PC-3 (cell line): ENCODE results near the gene TSPYL4. TPM values are rescaled to one million over a fixed set of nuclear protein-coding genes. Genes with fewer than 3 reads are reported as not detected.

Source experiments
- ATAC-seq: fragments of 200-7000 bp; cut with Tn5 transposase; 2 replicates; pipeline ENCODE4 v1.9.1; 2020; ENCODE audit warnings: mild to moderate bottlenecking, moderate library complexity
- BruUV-seq: library from RNA; stranded (reverse); fragments of 400-500 nt; replicated peaks from 2 replicates; lab custom pipeline; 2021; lab: Mats Ljungman, UMichigan
- CTCF ChIA-PET: fragments of 300-600 bp; sonication (Branson Sonifier 250); formaldehyde crosslinking; loops from one replicate; lab custom pipeline; 2022; ENCODE audit warnings: antibody characterized with exemption; lab: Charles Lee
- POLR2A ChIA-PET: fragments of 300-600 bp; sonication (Branson Sonifier 250); formaldehyde crosslinking; loops from one replicate; lab custom pipeline; 2022; ENCODE audit warnings: antibody characterized with exemption; ENCODE audit not compliant: unreplicated experiment; lab: Charles Lee
- DNase-seq: peaks from one replicate; pipeline ENCODE4 v3.0.0-alpha.2; 2015
- H2AFZ ChIP-seq: fragments of 300-600 bp; sonication (generic); 2 replicates; pipeline ENCODE4 v1.6.0; 2016; ENCODE audit warnings: antibody characterized with exemption, low read length
- H3F3A ChIP-seq: fragments of 300-600 bp; sonication (generic); one replicate; pipeline ENCODE4 v1.6.0; 2017; ENCODE audit warnings: antibody characterized with exemption, low read length, control low read depth, mild to moderate bottlenecking; ENCODE audit not compliant: unreplicated experiment
- H3K27ac ChIP-seq: fragments of 300-600 bp; sonication (generic); 2 replicates; pipeline ENCODE4 v1.5.1; 2016; ENCODE audit warnings: mild to moderate bottlenecking, low read length
- H3K27me3 ChIP-seq: fragments of 300-600 bp; sonication (generic); 2 replicates; pipeline ENCODE4 v1.6.1; 2016; ENCODE audit warnings: low read length, mixed read lengths
- H3K36me3 ChIP-seq: fragments of 300-600 bp; sonication (generic); 2 replicates; pipeline ENCODE4 v1.6.1; 2016; ENCODE audit warnings: low read depth, mixed run types, low read length, mixed read lengths
- H3K4me1 ChIP-seq: fragments of 300-600 bp; sonication (generic); 2 replicates; pipeline ENCODE4 v1.5.1; 2016; ENCODE audit warnings: low read length; ENCODE audit not compliant: insufficient read depth
- H3K4me2 ChIP-seq: fragments of 300-600 bp; sonication (generic); 2 replicates; pipeline ENCODE4 v1.6.0; 2016; ENCODE audit warnings: low read length
- H3K4me3 ChIP-seq: fragments of 300-600 bp; sonication (generic); 2 replicates; pipeline ENCODE4 v1.5.1; 2016; ENCODE audit warnings: mild to moderate bottlenecking, low read length, mixed read lengths
- H3K79me2 ChIP-seq: fragments of 300-600 bp; sonication (generic); 2 replicates; pipeline ENCODE4 v1.6.1; 2017; ENCODE audit warnings: low read length, mixed read lengths
- H3K9ac ChIP-seq: fragments of 300-600 bp; sonication (generic); 2 replicates; pipeline ENCODE4 v1.6.0; 2016; ENCODE audit warnings: mild to moderate bottlenecking, low read length
- H3K9me2 ChIP-seq: fragments of 300-600 bp; sonication (generic); replicated peaks from 2 replicates; pipeline ENCODE4 v1.6.1; 2016; ENCODE audit warnings: mixed run types, low read length, mixed read lengths
- H3K9me3 ChIP-seq: fragments of 300-600 bp; sonication (generic); 2 replicates; pipeline ENCODE4 v1.6.1; 2016; ENCODE audit warnings: low read length, mixed read lengths
- H4K20me1 ChIP-seq: fragments of 300-600 bp; sonication (generic); 2 replicates; pipeline ENCODE4 v1.6.1; 2016; ENCODE audit warnings: low read length, mixed read lengths
- EZH2 ChIP-seq: fragments of 300-600 bp; sonication (generic); IDR thresholded peaks from one replicate; pipeline ENCODE4 v1.6.1; 2017; ENCODE audit warnings: antibody characterized with exemption, mild to moderate bottlenecking, low read length; ENCODE audit not compliant: unreplicated experiment
- EZH2phosphoT487 ChIP-seq: fragments of 300-600 bp; sonication (generic); IDR thresholded peaks from 2 replicates; pipeline ENCODE4 v1.6.1; 2018; ENCODE audit warnings: mild to moderate bottlenecking, antibody characterized with exemption, low read length, borderline replicate concordance
- intact Hi-C: fragments of 100-400 bp; cut with micrococcal nuclease; formaldehyde crosslinking; loops from 2 replicates; pipeline ENCODE4 v1.9.0; 2023
- total RNA-seq: library from RNA; depleted of rRNA; stranded (reverse); fragments of >200 nt; gene quantifications from 2 replicates; pipeline ENCODE4 v1.2.3, GENCODE V29; 2014
- TF ChIP-seq, protein P1 (sequence below): fragments of 300-600 bp; sonication (generic); conservative IDR thresholded peaks from 2 replicates; pipeline ENCODE4 v1.5.1; 2017; ENCODE audit warnings: antibody characterized with exemption, low read depth, mild to moderate bottlenecking, low read length

Gene TSPYL4
- total RNA-seq, 1 experiment from 2014 or later = 8.0 TPM

- ATAC-seq (no peak), DNase-seq (no peak)
- H3K79me2 ChIP-seq = no peaks in the 10 kb centered on the region
- POLR2A ChIA-PET = no interaction called here
- no peaks in the 10 kb centered on the region for H3K36me3 ChIP-seq
- no peak for TF ChIP-seq EZH2phosphoT487
- TF ChIP-seq, protein P1, sequence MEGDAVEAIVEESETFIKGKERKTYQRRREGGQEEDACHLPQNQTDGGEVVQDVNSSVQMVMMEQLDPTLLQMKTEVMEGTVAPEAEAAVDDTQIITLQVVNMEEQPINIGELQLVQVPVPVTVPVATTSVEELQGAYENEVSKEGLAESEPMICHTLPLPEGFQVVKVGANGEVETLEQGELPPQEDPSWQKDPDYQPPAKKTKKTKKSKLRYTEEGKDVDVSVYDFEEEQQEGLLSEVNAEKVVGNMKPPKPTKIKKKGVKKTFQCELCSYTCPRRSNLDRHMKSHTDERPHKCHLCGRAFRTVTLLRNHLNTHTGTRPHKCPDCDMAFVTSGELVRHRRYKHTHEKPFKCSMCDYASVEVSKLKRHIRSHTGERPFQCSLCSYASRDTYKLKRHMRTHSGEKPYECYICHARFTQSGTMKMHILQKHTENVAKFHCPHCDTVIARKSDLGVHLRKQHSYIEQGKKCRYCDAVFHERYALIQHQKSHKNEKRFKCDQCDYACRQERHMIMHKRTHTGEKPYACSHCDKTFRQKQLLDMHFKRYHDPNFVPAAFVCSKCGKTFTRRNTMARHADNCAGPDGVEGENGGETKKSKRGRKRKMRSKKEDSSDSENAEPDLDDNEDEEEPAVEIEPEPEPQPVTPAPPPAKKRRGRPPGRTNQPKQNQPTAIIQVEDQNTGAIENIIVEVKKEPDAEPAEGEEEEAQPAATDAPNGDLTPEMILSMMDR = no peak
- no peak for TF ChIP-seq EZH2
- H3F3A ChIP-seq = no peaks in the 10 kb centered on the region
- H3K9me2 ChIP-seq = no peaks in the 10 kb centered on the region
- no peak overlapping the region for H3K4me2 ChIP-seq
- no peaks in the 10 kb centered on the region for H3K27me3 ChIP-seq
- no peaks in the 10 kb centered on the region for H3K9me3 ChIP-seq
- H3K9ac ChIP-seq = no peak overlapping the region
- BruUV-seq = no TSS peak
- no peak overlapping the region for H3K27ac ChIP-seq
- intact Hi-C loops = no loop called here
- no peak overlapping the region for H3K4me3 ChIP-seq
- no peaks in the 10 kb centered on the region for H4K20me1 ChIP-seq
- no peaks in the 10 kb centered on the region for H3K4me1 ChIP-seq
- CTCF ChIA-PET = no interaction called here
- no peak overlapping the region for H2AFZ ChIP-seq
Measured at GRCh38 chr6:116300566-116300965, 46.7 kb upstream of the TSPYL4 start.

DNA sequence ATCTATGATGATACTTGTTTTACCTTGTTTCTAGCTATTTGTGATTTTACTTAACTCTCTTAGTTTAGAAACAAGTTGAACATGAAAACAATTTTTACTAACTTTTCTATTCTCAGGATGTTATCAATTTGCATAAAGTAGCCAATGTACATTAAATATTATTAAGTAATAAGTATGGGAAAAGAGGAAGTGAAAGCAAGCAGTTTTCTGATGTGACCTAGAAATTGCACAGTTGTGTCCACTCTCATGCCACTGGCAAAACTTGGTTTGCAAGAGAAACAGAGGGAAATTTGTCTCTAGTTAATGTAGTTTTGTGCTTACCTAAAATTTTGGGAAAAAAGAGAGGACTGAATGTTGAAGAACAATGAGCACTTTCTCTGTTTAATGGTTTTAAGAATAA lies 45.1 kb upstream of the TSPYL4 start:
- ChIA-PET CTCF (no interaction called here), POLR2A (no interaction called here)
- no TSS peak for BruUV-seq
- Histone ChIP-seq H3K9ac (no peak overlapping the region), H3K9me3 (no peaks in the 10 kb centered on the region), H3F3A (no peaks in the 10 kb centered on the region), H4K20me1 (no peaks in the 10 kb centered on the region), H3K79me2 (no peaks in the 10 kb centered on the region), H3K4me3 (no peak overlapping the region), H2AFZ (no peak overlapping the region), H3K4me1 (no peaks in the 10 kb centered on the region), H3K36me3 (no peaks in the 10 kb centered on the region), H3K27me3 (no peaks in the 10 kb centered on the region), H3K4me2 (no peak overlapping the region), H3K9me2 (no peaks in the 10 kb centered on the region), H3K27ac (no peak overlapping the region)
- TF ChIP-seq EZH2phosphoT487 = no peak
- no peak for TF ChIP-seq EZH2
- TF ChIP-seq, protein P1 = no peak
- ATAC-seq = no peak
- DNase-seq = no peak
- intact Hi-C loops = no loop called here

GRCh38 chr6:116298273-116298672 lies 44.4 kb upstream of the TSPYL4 start:
- TF ChIP-seq EZH2 = no peak
- TF ChIP-seq EZH2phosphoT487 = no peak
- TF ChIP-seq, protein P1 = no peak
- DNase-seq (no peak), ATAC-seq (no peak)
- H3K4me3 ChIP-seq = no peak overlapping the region
- intact Hi-C loops = no loop called here
- H3K4me1 ChIP-seq = no peaks in the 10 kb centered on the region
- no peaks in the 10 kb centered on the region for H3K36me3 ChIP-seq
- CTCF ChIA-PET = no interaction called here
- POLR2A ChIA-PET = no interaction called here
- no peaks in the 10 kb centered on the region for H3K79me2 ChIP-seq
- no peaks in the 10 kb centered on the region for H3K27me3 ChIP-seq
- no peaks in the 10 kb centered on the region for H4K20me1 ChIP-seq
- no peaks in the 10 kb centered on the region for H3K9me3 ChIP-seq
- H3K27ac ChIP-seq = no peak overlapping the region
- no peaks in the 10 kb centered on the region for H3K9me2 ChIP-seq
- BruUV-seq = no TSS peak
- no peak overlapping the region for H3K9ac ChIP-seq
- no peak overlapping the region for H2AFZ ChIP-seq
- H3F3A ChIP-seq = no peaks in the 10 kb centered on the region
- no peak overlapping the region for H3K4me2 ChIP-seq
